HG02943 (cell line): Measurements from ENCODE around the gene NT5M.

Experiments
- ATAC-seq: cut with Tn5 transposase; IDR thresholded peaks from one replicate; pipeline ENCODE4 v1.9.1; 2021; ENCODE audit warnings: mild to moderate bottlenecking, low read depth, moderate library complexity; ENCODE audit not compliant: unreplicated experiment

NT5M gene

GRCh38 chr17:17352836-17353624 is 49.9 kb downstream of the NT5M start:
- no peak for ATAC-seq

- ATAC-seq, result no peak
Measured at GRCh38 chr17:17353625-17354484, 50.7 kb downstream of the NT5M start.

GRCh38 chr17:17354560-17355349 is 51.6 kb downstream of the NT5M start:
- ATAC-seq, result no peak

GRCh38 chr17:17355426-17355825 is 52.3 kb downstream of the NT5M start:
- no peak for ATAC-seq

- ATAC-seq, result no peak
Measured at GRCh38 chr17:17356149-17356930, 53.2 kb downstream of the NT5M start.

- no peak for ATAC-seq
Measured at GRCh38 chr17:17356931-17357270, 53.7 kb downstream of the NT5M start.

GRCh38 chr17:17358060-17358751 is 55.0 kb downstream of the NT5M start:
- ATAC-seq, result no peak

- ATAC-seq, result no peak
Measured at GRCh38 chr17:17358866-17359265, 55.7 kb downstream of the NT5M start.

- no peak for ATAC-seq
Measured at GRCh38 chr17:17359271-17359670, 56.1 kb downstream of the NT5M start.

- ATAC-seq, result no peak
Measured at GRCh38 chr17:17360087-17360730, 57.0 kb downstream of the NT5M start.

- no peak for ATAC-seq
Measured at GRCh38 chr17:17361543-17361866, 58.3 kb downstream of the NT5M start.

GRCh38 chr17:17361867-17362539 is 58.8 kb downstream of the NT5M start:
- ATAC-seq, result no peak

- no peak for ATAC-seq
Measured at GRCh38 chr17:17362540-17362930, 59.4 kb downstream of the NT5M start.

- no peak for ATAC-seq
Measured at GRCh38 chr17:17363638-17364337, 60.6 kb downstream of the NT5M start.

- ATAC-seq, result no peak
Measured at GRCh38 chr17:17364338-17364667, 61.1 kb downstream of the NT5M start.

GRCh38 chr17:17365476-17366110 is 62.4 kb downstream of the NT5M start:
- no peak for ATAC-seq

GRCh38 chr17:17366235-17366634 is 63.1 kb downstream of the NT5M start:
- ATAC-seq, result no peak
